ENCODE measurements around the gene KREMEN1. TPM values are rescaled to one million over a fixed set of nuclear protein-coding genes. Genes with fewer than 3 reads are reported as not detected.
A peak's percentile ranks its signal among the peaks of the same experiment; 100 is the strongest.
"Not testable (repeated sequence)": the region's sequence is repeated elsewhere in the genome, so short reads cannot be mapped to it uniquely, and the experiment has no call there.

Gene KREMEN1
- total and polyA plus RNA-seq, 2 experiments from 2014 or later, result 7.5 to 10.5 TPM

GRCh38 chr22:29115682-29116288 is 43.0 kb downstream of the KREMEN1 start:
- Histone ChIP-seq H3K9me2 (replicated peaks; ENCODE audit: insufficient read depth) (no peaks in the 10 kb centered on the region), H3K36me3 (replicated peaks; ENCODE audit: insufficient read depth, low read depth) (no peaks in the 10 kb centered on the region), H3K4me2 (peak overlapping the region; percentile 14), H3K79me2 (no peaks in the 10 kb centered on the region), H3K27ac (peak overlapping the region; percentile 2), H3K27me3 (no peaks in the 10 kb centered on the region), H4K20me1 (ENCODE audit: insufficient read depth, poor library complexity, severe bottlenecking) (no peaks in the 10 kb centered on the region), H3K9me3 (ENCODE audit: low read depth) (no peaks in the 10 kb centered on the region), H3K4me3 (no peak overlapping the region), H2AFZ (no peak overlapping the region), H3K4me1 (ENCODE audit: insufficient read depth) (peaks cover 12% of the 10 kb centered on the region)
- DNase-seq (ENCODE audit: low spot score), result no peak
- WGBS (ENCODE audit: low lambda C conversion rate, missing lambda C conversion rate), result 69% methylated on average over 2 of the region's 2 CpGs
- TF ChIP-seq EZH2 (IDR thresholded peaks at IDR 0.05; ENCODE audit: borderline replicate concordance) (no peak), EZH2phosphoT487 (IDR thresholded peaks at IDR 0.05; ENCODE audit: low read depth, severe bottlenecking, unreplicated experiment) (no peak)
- TF ChIP-seq, protein P1, sequence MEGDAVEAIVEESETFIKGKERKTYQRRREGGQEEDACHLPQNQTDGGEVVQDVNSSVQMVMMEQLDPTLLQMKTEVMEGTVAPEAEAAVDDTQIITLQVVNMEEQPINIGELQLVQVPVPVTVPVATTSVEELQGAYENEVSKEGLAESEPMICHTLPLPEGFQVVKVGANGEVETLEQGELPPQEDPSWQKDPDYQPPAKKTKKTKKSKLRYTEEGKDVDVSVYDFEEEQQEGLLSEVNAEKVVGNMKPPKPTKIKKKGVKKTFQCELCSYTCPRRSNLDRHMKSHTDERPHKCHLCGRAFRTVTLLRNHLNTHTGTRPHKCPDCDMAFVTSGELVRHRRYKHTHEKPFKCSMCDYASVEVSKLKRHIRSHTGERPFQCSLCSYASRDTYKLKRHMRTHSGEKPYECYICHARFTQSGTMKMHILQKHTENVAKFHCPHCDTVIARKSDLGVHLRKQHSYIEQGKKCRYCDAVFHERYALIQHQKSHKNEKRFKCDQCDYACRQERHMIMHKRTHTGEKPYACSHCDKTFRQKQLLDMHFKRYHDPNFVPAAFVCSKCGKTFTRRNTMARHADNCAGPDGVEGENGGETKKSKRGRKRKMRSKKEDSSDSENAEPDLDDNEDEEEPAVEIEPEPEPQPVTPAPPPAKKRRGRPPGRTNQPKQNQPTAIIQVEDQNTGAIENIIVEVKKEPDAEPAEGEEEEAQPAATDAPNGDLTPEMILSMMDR (IDR thresholded peaks at IDR 0.05; ENCODE audit: poor library complexity), result no peak

- H3K27me3 ChIP-seq, result no peaks in the 10 kb centered on the region
- no peaks in the 10 kb centered on the region for H3K9me3 ChIP-seq (ENCODE audit: low read depth)
- no peaks in the 10 kb centered on the region for H3K36me3 ChIP-seq (replicated peaks; ENCODE audit: insufficient read depth, low read depth)
- DNase-seq (ENCODE audit: low spot score), result no peak
- H2AFZ ChIP-seq, result no peak overlapping the region
- TF ChIP-seq EZH2phosphoT487 (IDR thresholded peaks at IDR 0.05; ENCODE audit: low read depth, severe bottlenecking, unreplicated experiment) (peak; percentile 97), EZH2 (IDR thresholded peaks at IDR 0.05; ENCODE audit: borderline replicate concordance) (no peak)
- H3K27ac ChIP-seq, result peak overlapping the region; percentile 2
- H3K4me1 ChIP-seq (ENCODE audit: insufficient read depth), result peaks cover 12% of the 10 kb centered on the region
- no peak overlapping the region for H3K4me2 ChIP-seq
- H4K20me1 ChIP-seq (ENCODE audit: insufficient read depth, poor library complexity, severe bottlenecking), result no peaks in the 10 kb centered on the region
- H3K79me2 ChIP-seq, result no peaks in the 10 kb centered on the region
- H3K4me3 ChIP-seq, result no peak overlapping the region
- no peaks in the 10 kb centered on the region for H3K9me2 ChIP-seq (replicated peaks; ENCODE audit: insufficient read depth)
- WGBS (ENCODE audit: low lambda C conversion rate, missing lambda C conversion rate), result 55% methylated on average over 3 of the region's 3 CpGs
These were observed 43.7 kb downstream of the KREMEN1 start for GRCh38 chr22:29116397-29117123.

DNA sequence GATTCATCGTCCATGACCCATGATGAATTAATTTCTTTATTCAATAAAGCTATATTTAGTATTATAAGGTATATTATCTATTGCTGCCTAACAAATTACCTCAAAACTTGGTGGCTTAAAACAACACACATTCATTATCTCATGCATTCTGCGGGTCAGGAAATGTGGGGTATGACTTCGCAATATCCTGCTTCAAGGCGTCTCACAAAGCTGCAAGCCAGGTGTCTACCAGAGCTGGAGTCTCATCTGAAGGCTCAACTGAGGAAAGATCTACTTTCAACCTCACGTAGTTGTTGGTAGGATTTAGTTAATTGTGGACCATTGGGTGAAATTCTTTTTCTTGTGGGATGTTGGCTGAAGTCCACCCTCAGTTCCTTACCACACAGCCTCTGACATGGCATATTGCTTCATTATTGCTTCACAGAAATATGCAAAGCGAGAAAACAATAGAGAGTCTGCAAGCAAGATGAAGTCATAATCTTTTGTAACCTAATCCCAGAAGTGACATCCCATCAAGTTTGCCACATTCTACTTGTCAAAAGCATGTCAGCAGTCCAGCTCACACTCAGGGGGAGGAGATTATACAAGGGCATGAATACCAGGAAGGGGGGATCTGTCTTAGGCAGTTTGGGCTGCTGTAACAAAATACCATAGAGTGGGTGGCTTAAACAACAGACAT is 45.1 kb downstream of the KREMEN1 start:
- Histone ChIP-seq H3K27me3 (no peaks in the 10 kb centered on the region), H3K4me1 (ENCODE audit: insufficient read depth) (peaks cover 12% of the 10 kb centered on the region), H3K4me3 (no peak overlapping the region), H3K36me3 (replicated peaks; ENCODE audit: insufficient read depth, low read depth) (no peaks in the 10 kb centered on the region), H3K27ac (no peak overlapping the region), H3K79me2 (no peaks in the 10 kb centered on the region), H3K9me3 (ENCODE audit: low read depth) (no peaks in the 10 kb centered on the region), H3K9me2 (replicated peaks; ENCODE audit: insufficient read depth) (no peaks in the 10 kb centered on the region), H2AFZ (no peak overlapping the region), H3K4me2 (no peak overlapping the region), H4K20me1 (ENCODE audit: insufficient read depth, poor library complexity, severe bottlenecking) (no peaks in the 10 kb centered on the region)
- no peak for DNase-seq (ENCODE audit: low spot score)
- TF ChIP-seq, protein P1 (IDR thresholded peaks at IDR 0.05; ENCODE audit: poor library complexity), result no peak
- TF ChIP-seq EZH2phosphoT487 (IDR thresholded peaks at IDR 0.05; ENCODE audit: low read depth, severe bottlenecking, unreplicated experiment) (no peak), EZH2 (IDR thresholded peaks at IDR 0.05; ENCODE audit: borderline replicate concordance) (no peak)
- 96% methylated on average over 6 of the region's 6 CpGs for WGBS (ENCODE audit: low lambda C conversion rate, missing lambda C conversion rate)

DNA sequence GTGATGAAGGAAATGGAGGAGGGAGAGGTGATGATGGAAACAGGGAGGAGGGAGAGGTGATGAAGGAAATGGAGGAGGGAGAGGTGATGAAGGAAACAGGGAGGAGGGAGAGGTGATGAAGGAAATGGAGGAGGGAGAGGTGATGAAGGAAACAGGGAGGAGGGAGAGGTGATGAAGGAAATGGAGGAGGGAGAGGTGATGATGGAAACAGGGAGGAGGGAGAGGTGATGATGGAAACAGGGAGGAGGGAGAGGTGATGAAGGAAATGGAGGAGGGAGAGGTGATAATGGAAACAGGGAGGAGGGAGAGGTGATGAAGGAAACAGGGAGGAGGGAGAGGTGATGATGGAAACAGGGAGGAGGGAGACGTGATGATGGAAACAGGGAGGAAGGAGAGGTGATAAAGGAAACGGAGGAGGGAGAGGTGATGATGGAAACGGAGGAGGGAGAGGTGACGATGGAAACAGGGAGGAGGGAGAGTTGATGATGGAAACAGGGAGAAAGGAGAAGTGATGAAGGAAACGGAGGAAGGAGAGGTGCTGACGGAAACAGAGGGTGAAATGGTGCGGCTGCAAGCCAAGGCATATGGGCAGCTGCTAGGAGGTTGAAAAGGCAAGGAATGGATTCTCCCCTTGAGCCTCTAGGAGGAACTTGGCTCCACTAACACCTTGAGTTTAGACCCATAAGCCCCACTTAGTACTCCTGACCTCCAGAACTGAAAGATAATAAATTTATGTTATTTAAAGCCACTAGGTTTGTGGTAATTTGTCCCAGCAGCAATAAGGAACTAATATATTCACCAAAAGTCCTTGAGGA is 47.5 kb downstream of the KREMEN1 start:
- H3K9me3 ChIP-seq (ENCODE audit: low read depth); H4K20me1 ChIP-seq (ENCODE audit: insufficient read depth, poor library complexity, severe bottlenecking); H3K79me2 ChIP-seq; H3K4me3 ChIP-seq; H3K27me3 ChIP-seq; H3K9me2 ChIP-seq (replicated peaks; ENCODE audit: insufficient read depth); H3K36me3 ChIP-seq (replicated peaks; ENCODE audit: insufficient read depth, low read depth); H3K27ac ChIP-seq; H3K4me2 ChIP-seq; H2AFZ ChIP-seq; DNase-seq (ENCODE audit: low spot score): not testable (repeated sequence)
- peaks cover 12% of the 10 kb centered on the region for H3K4me1 ChIP-seq (ENCODE audit: insufficient read depth)
- WGBS (ENCODE audit: low lambda C conversion rate, missing lambda C conversion rate), result 69% methylated on average over 6 of the region's 7 CpGs
